T1000 (cell line): ENCODE data around the gene DHX29.

Experiments
- DNase-seq: peaks from one replicate; lab custom pipeline; 2025; ENCODE audit warnings: mixed read lengths; lab: John Stamatoyannopoulos, UW

DHX29 gene

GRCh38 chr5:55313870-55314617, 6.5 kb upstream of the DHX29 start:
- DNase-seq: no peak

GRCh38 chr5:55308254-55308836, 851 bp upstream of the DHX29 start:
- DNase-seq: no peak

- no peak for DNase-seq
These were observed 682 bp downstream of the DHX29 start for GRCh38 chr5:55306641-55307382.

DNA sequence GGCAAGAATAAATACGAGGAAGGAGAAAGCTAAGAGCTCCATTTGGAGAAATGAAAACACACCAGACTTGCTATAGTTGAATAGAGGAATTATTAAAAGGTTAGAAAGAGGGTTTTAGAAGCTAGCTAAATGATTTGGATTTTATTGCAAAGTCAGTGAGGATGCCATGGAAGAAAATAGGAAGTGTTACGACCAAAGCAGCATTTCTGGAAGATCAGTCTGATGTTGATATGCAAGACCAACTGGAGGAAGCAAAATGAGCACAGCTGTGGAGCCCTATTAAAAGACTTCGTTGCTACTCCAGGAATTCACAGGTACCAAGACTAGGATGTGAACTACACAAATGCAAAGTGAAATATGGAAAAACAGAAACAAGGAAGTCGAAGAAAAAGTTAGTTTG, 2.1 kb downstream of the DHX29 start:
- no peak for DNase-seq

- no peak for DNase-seq
These were observed 2.9 kb downstream of the DHX29 start for GRCh38 chr5:55304584-55304983.

- no peak for DNase-seq
These were observed 4.2 kb downstream of the DHX29 start for GRCh38 chr5:55303238-55303690.

DNA sequence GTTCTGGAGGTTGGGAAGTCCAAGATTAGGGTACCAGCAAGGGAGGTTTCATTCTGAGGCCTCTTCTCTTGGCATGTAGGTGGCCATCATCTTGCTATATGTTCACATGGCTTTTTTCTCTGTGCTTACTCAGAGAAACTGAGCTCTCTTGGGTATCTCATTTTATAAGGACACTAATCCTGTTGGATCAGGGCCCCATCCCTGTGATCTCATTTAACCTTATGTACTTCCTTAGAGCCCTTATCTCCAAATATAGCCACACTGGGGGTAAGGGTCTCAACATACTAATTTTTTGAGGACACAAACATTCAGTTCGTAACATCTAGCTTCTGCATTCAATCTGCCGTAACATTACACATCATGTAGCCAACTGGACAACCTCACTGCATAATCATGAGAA, 6.6 kb downstream of the DHX29 start:
- no peak for DNase-seq

- no peak for DNase-seq
These were observed 12.6 kb downstream of the DHX29 start for GRCh38 chr5:55294935-55295334.

- DNase-seq: no peak
These were observed 16.5 kb downstream of the DHX29 start for GRCh38 chr5:55290991-55291390.

DNA sequence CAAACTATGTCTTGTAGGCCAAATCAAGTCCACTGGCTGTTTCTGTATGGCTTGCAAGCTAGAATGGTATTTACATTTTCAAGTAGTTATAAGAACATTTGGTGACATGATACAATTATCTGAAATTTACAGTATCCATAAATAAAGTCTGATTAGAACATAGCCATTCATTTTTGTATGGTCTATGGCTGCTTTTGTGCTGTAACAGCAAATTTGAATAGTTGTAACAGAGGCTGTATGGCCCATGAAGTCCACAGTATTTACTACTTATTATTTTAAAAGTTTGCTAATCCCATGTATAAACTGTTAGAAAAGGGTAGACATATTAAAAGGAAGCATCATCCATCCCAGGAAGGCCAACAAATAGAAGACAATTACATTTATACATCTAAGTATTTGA, 17.7 kb downstream of the DHX29 start:
- no peak for DNase-seq

DNA sequence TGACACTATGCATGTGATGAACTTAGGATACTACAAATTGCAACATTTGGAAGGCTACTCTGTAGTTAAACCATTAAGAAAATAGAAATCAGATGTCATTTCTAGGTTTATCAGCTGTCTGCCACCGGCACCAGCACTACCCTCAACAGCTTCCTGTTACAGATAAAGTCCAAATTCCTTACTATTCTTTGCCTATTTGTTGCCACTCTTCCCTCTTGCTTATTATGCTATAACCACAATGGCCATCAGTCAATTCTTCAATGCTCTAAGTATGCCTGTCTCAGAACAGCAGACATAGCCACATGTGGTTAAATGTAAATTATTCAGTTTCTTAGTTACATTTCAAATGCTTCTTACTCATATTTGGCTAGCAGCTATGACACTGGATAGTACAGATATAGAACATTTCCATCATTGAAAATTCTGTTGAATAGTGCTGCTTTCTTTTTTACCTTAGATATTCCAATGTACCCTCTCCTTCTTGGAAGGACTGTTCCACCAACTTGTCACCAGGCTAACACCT, 21.0 kb downstream of the DHX29 start:
- no peak for DNase-seq

GRCh38 chr5:55278778-55279177, 28.7 kb downstream of the DHX29 start:
- no peak for DNase-seq

DNA sequence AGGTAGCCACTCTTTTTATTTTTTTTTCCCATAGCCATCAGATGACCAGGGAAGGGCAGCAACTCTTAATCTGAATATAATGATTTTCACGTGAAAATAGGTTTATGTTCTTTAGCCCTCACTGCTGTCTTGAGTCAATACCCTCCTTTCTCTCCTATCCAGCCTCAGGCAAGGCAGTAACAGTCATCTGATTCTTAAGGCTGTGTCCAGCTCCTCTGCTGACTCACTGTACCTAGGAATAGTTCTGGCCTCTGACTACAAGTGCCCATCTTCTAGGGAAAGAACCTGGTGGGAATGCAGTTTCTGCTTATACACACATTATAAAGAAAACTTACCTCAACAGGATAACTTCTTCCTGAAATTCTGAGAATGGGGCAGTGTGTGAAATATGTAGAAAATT, 30.7 kb downstream of the DHX29 start:
- no peak for DNase-seq

- no peak for DNase-seq
These were observed 49.2 kb downstream of the DHX29 start for GRCh38 chr5:55258339-55258738.

DNA sequence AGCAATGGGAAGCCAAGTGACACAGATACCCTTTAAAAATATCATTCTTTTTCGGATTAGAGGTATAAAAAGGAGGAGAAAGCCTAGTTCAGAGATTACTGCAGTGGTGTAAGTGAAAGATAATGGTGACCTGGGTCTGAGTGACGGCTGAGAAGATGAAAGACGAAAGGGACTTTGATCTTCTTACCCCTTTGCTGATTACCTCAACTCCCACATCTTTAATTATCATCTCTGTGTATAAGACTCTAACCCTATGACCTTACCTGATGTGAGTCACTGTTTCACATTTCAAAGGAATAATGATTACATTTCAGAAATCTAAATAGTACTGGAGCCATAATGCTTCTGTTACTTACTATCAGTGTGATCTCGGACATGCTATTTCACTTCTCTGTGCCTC, 52.7 kb downstream of the DHX29 start:
- no peak for DNase-seq

GRCh38 chr5:55250064-55250463, 57.4 kb downstream of the DHX29 start:
- DNase-seq: no peak

- DNase-seq: no peak
These were observed 65.7 kb downstream of the DHX29 start for GRCh38 chr5:55241746-55242145.

GRCh38 chr5:55236800-55237199, 70.7 kb downstream of the DHX29 start:
- no peak for DNase-seq

- DNase-seq: no peak
These were observed 73.3 kb downstream of the DHX29 start for GRCh38 chr5:55234121-55234700.

DNA sequence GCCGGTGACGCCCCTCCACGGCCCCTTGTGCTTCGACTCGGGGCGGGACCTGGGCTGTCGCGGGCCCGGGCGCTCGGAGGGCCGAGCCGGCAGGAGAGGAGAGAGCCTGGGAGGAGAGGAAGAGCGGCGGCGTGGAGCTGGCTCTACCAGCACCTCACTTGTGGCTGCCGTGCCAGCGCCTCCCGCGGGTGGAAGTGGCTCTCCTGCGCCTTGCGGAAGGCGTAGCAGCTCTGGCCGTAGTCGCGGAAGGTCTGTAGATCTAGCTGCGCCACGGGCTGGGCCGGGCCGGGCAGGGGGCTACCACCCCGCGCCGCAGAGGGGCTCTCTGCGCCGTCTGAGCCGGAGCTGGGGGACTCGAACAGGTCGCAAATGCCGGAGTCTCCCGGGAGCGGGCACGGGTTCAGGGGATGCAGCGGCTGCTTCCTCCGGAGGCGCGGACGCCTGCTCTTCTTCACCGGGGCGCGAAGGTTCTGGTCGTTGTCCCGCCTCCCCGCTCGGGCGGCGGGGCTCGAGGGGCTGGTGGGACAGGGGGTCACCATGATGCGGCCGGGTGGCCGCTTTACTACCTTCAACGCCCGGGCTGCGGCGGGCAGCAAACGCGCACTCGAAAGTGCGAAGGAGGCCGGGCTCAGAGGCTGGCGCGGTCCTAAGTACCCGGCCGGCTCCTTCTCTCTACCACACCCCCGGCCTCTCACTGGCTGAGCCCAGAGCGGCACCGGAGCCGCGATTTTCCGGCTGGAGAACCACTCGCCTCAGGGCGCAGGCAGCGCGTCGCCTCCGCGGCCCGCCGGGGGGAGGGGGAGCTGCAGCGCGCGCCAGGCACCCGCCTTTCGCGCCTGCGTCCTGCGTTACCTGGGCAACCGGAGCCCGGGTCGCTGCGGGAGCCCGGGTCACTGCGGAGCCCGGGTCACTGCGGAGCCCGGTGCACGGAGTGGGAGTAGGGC, 74.2 kb downstream of the DHX29 start, which contains the start of gene CCNO:
Gene CCNO (minus strand): TSS at position 624 of the 944 bp plus-strand sequence. CDS start 85 bp downstream, at position 539.
- DNase-seq: peak; percentile 73
